Cardiac fibroblast (primary cell): Measurements from ENCODE around the gene DIS3L2.

ENCODE experiments used
- DNase-seq, 2 donors: peaks; one replicate each; pipeline versions ENCODE4 v3.0.0 to v3.0.0-alpha.2; 2010; ENCODE audit warnings: low read depth in 2 of 2
- H3K4me3 ChIP-seq, 2 donors: replicated peaks in 1 of 2; 1 replicate in 1 of 2; 2 replicates in 1 of 2; pipeline ENCODE4 v1.5.1; 2011; ENCODE audit warnings: low read depth in 2 of 2, low read length in 2 of 2, mild to moderate bottlenecking in 2 of 2, moderate library complexity in 1 of 2
- CTCF ChIP-seq: IDR thresholded peaks from one replicate; pipeline ENCODE4 v1.5.1; 2011; ENCODE audit warnings: low read depth, mild to moderate bottlenecking, low read length, inconsistent platforms

Gene DIS3L2

DNA sequence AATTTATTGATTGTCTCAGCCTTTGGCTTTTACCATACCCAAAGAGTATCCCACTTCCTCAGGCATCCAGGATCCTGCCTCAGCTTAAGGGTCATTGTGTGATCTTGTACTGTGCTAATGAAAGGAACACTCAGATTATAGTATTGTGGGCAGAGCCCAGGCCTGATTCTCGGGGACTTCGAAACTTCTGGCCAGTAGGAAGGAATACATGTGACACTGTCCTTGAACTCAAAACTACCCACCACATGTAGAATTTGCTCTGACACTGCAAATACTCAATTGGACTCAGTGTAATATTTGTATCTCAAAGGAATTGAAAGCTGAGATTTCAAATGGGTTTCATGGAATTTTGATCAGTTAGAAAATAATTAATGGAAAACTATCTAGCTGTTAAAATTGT, 15.9 kb downstream of the DIS3L2 start:
- DNase-seq: no peak
- TF ChIP-seq CTCF: no peak
- H3K4me3 ChIP-seq: no peak overlapping the region

DNA sequence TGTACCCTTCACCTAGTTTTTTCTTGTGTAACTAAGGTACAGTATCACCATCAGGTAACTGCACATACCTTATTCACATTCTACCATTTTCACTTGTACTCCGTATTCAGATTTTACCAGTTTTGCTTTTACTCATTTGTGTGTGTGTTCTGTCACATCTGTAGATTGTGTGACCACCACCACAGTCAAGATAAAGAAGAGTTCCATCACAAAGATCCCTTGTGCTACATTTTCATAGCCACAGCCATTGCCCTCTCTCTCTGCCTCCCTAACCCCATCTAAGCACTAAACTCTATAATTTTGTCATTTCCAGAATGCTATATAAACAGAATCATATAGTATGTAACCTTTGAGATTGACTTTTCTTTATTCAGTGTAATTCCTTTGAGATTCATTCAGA, 23.5 kb downstream of the DIS3L2 start:
- DNase-seq: no peak
- no peak overlapping the region for H3K4me3 ChIP-seq
- no peak for TF ChIP-seq CTCF

- H3K4me3 ChIP-seq: no peak overlapping the region
- TF ChIP-seq CTCF: no peak
- no peak for DNase-seq
These were observed 24.3 kb downstream of the DIS3L2 start for GRCh38 chr2:231985823-231986261.

DNA sequence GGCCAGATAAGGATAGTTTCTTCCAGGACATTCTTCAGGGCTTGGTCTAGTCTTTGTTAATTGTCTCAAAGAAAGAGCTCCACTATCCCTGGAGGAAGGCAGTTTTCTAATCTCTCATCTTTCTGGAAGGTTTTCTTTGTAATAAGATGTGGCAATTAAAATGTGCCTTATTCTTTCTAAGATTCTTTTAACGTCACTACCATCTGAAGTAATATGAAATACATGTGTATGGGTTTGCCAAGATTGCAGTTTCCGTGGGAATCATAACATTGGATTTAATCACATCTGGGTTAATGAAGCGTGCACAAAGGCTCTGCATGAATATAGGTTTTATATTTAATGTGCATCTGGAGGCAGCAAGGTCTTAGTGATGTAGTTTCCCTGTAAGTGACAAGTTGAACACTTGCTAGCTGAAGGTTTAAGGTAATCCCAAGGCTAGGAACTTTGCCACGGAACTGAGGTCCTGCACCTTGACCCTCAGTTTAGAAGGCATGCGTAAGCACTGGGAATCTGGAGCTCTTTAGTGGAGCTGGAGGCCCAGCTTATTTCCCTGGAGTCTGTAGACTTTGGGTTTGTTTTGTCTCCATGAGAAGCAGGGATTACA, 25.7 kb downstream of the DIS3L2 start:
- no peak for TF ChIP-seq CTCF
- peak; percentile 34 to 40 for DNase-seq

DNA sequence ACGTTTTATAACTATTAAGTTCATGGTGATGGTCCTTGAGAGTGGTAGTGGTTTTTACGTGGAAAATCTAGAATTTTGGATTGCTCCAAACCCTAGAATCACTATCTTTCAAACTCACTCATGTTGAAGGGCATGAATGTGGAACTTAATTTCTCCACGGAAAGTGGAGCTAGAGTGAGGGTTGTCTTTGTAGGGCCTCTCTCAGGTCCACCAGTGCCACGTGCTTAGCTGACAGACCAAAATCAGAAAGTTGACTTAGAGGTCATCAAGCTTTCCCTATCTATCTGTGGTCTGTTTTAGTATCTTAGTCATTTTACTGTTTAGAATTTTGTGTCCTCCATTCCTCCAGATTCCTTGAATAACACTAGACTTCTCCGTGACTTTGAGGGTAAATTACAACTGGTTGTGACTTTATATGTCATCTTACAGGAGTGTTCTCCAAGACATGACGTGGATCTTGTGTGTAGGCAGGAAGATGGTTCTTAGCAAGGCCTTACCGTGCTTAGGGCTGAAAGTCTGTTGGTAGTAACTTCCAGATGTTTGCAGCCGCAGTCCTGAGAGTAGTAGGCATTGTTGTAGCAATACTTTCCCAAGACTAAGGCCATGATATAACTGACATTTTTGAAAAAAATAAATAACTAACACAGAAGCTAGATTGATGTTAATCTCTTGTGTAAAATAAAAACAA, 26.8 kb downstream of the DIS3L2 start:
- DNase-seq: peak in 1 of 2 donors; percentile 18
- TF ChIP-seq CTCF: no peak
- H3K4me3 ChIP-seq: no peak overlapping the region

More for the DNA sequence above, 25.7 kb downstream of the DIS3L2 start:
- H3K4me3 ChIP-seq: no peak overlapping the region

DNA sequence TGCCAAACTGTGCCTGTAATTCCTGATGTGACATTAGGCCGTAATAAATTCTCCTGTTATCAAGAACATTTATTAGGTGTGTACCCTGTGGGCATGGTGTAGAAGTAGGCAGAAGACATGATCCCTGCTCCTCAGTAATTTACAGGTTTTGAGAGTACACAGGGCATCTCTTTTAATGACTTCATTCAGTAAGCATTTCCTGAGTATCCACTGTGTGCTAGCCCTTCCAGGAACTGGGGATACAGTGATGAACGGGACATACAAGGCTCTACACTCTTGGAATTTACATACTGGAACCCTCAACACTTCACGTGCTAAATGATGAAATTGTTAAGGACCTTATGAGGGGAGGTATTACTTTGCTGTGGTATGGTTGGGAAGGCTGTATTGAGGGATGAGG, 30.2 kb downstream of the DIS3L2 start:
- no peak overlapping the region for H3K4me3 ChIP-seq
- peak; percentile 25 to 31 for DNase-seq
- no peak for TF ChIP-seq CTCF
